Measurements from ENCODE around the gene HOXD3. TPM values are rescaled to one million over a fixed set of nuclear protein-coding genes. Genes with fewer than 3 reads are reported as not detected.

Gene HOXD3
- polyA plus RNA-seq, 3 donors: not detected

DNA sequence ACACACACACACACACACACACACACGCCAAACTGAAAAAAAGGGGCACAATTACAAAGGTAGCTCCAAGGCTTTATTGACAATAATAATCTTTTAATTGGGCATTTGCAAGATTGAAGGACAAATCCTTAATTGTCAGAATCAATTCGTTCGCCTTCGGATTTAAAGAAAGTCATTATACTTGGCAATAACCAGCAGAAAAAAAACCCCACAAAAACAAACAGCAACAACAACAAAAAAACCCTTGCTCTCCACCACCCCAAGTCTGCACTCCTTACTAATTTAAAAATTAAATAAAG lies 29.4 kb upstream of the HOXD3 start:
- Histone ChIP-seq H3K4me3 (replicated peaks in 1 of 3; ENCODE audit: low read depth in 2 of 3, low read length in 3 of 3) (no peak overlapping the region), H3K4me1 (ENCODE audit: control insufficient read depth in 1 of 2, insufficient read depth in 2 of 2, low read length in 2 of 2) (peaks cover 10 to 33% of the 10 kb centered on the region in 2 donors)

GRCh38 chr2:176128172-176128981 lies 28.7 kb upstream of the HOXD3 start:
- Histone ChIP-seq H3K27me3 (ENCODE audit: control insufficient read depth in 2 of 2, insufficient read depth in 2 of 2, low read length in 2 of 2) (peaks cover 92 to 94% of the 10 kb centered on the region in 2 donors), H3K4me3 (replicated peaks in 1 of 3; ENCODE audit: low read depth in 2 of 3, low read length in 3 of 3) (peak overlapping the region in 1 of 3 experiments; percentile 50), H3K9me3 (replicated peaks in 1 of 2; ENCODE audit: control insufficient read depth in 1 of 2, insufficient read depth in 1 of 2, low read length in 2 of 2) (peaks cover 0 to 56% of the 10 kb centered on the region in 2 donors), H3K4me1 (ENCODE audit: control insufficient read depth in 1 of 2, insufficient read depth in 2 of 2, low read length in 2 of 2) (peaks cover 10 to 28% of the 10 kb centered on the region in 2 donors), H3K4me2 (replicated peaks; ENCODE audit: extremely low read depth, low read length, poor library complexity, severe bottlenecking) (no peak overlapping the region), H4K20me1 (ENCODE audit: insufficient read depth, low read length) (no peaks in the 10 kb centered on the region), H2AFZ (ENCODE audit: insufficient read depth, low read depth, low read length, poor library complexity, severe bottlenecking) (no peak overlapping the region), H3K27ac (ENCODE audit: low read depth in 1 of 2, low read length in 2 of 2) (no peak overlapping the region), H3K36me3 (replicated peaks in 1 of 2; ENCODE audit: control insufficient read depth in 1 of 2, insufficient read depth in 2 of 2, low read length in 2 of 2) (no peaks in the 10 kb centered on the region), H3K79me2 (ENCODE audit: insufficient read depth, low read length) (no peaks in the 10 kb centered on the region), H3K9ac (ENCODE audit: insufficient read depth, low read length, poor library complexity, severe bottlenecking) (no peak overlapping the region)
- intact Hi-C loops (cut with micrococcal nuclease): loop anchor here (5.0 kb wide), 2 partner anchors 524 to 1019 kb away; no protein-coding TSS in a partner anchor
- peaks cover 0 to 20% of the 10 kb centered on the region in 2 donors for H3K36me3 Mint-ChIP-seq
- peaks cover 93 to 98% (median 93%) of the 10 kb centered on the region in 3 donors for H3K27me3 Mint-ChIP-seq (ENCODE audit: low read depth in 3 of 3)
- H3K4me1 Mint-ChIP-seq: peaks cover 33% of the 10 kb centered on the region
- no peak for DNase-seq
- peaks cover 0 to 38% (median 17%) of the 10 kb centered on the region in 7 donors for H3K9me3 Mint-ChIP-seq
- H3K4me3 Mint-ChIP-seq: peak overlapping the region in 1 of 2 donors; percentile 61
- 9% methylated on average over 21 of the region's 49 CpGs for WGBS (ENCODE audit: insufficient coverage)
- no peak for TF ChIP-seq CTCF (IDR thresholded peaks at IDR 0.05)
- H3K27ac Mint-ChIP-seq: no peak overlapping the region

More for the DNA sequence above, 29.4 kb upstream of the HOXD3 start:
- Histone ChIP-seq H3K27ac (ENCODE audit: low read depth in 1 of 2, low read length in 2 of 2) (no peak overlapping the region), H2AFZ (ENCODE audit: insufficient read depth, low read depth, low read length, poor library complexity, severe bottlenecking) (no peak overlapping the region), H3K36me3 (replicated peaks in 1 of 2; ENCODE audit: control insufficient read depth in 1 of 2, insufficient read depth in 2 of 2, low read length in 2 of 2) (no peaks in the 10 kb centered on the region), H3K79me2 (ENCODE audit: insufficient read depth, low read length) (no peaks in the 10 kb centered on the region), H3K9ac (ENCODE audit: insufficient read depth, low read length, poor library complexity, severe bottlenecking) (no peak overlapping the region), H4K20me1 (ENCODE audit: insufficient read depth, low read length) (no peaks in the 10 kb centered on the region), H3K9me3 (replicated peaks in 1 of 2; ENCODE audit: control insufficient read depth in 1 of 2, insufficient read depth in 1 of 2, low read length in 2 of 2) (peaks cover 0 to 58% of the 10 kb centered on the region in 2 donors), H3K4me2 (replicated peaks; ENCODE audit: extremely low read depth, low read length, poor library complexity, severe bottlenecking) (no peak overlapping the region), H3K27me3 (ENCODE audit: control insufficient read depth in 2 of 2, insufficient read depth in 2 of 2, low read length in 2 of 2) (peaks cover 88 to 91% of the 10 kb centered on the region in 2 donors)
- Mint-ChIP-seq H3K36me3 (peaks cover 0 to 20% of the 10 kb centered on the region in 2 donors), H3K4me1 (peaks cover 35% of the 10 kb centered on the region), H3K27me3 (ENCODE audit: low read depth in 3 of 3) (peaks cover 91 to 98% (median 91%) of the 10 kb centered on the region in 3 donors), H3K27ac (no peak overlapping the region), H3K9me3 (peaks cover 0 to 36% (median 17%) of the 10 kb centered on the region in 7 donors), H3K4me3 (peak overlapping the region in 1 of 2 donors; percentile 61)
- 20% methylated on average over 2 of the region's 4 CpGs for WGBS (ENCODE audit: insufficient coverage)
- DNase-seq: no peak
- no peak for TF ChIP-seq CTCF (IDR thresholded peaks at IDR 0.05)
- intact Hi-C loops (cut with micrococcal nuclease): loop anchor here (2.0 to 5.0 kb wide), 4 partner anchors 329 to 1020 kb away; no protein-coding TSS in a partner anchor

Measured in CD14-positive monocyte (primary cell).